ENCODE data around the gene IL17REL.
"Not testable (repeated sequence)": the region's sequence is repeated elsewhere in the genome, so short reads cannot be mapped to it uniquely, and the experiment has no call there.

Gene IL17REL

GRCh38 chr22:49989826-49990225 is 22.7 kb downstream of the IL17REL start:
- not testable (repeated sequence) for DNase-seq (ENCODE audit: low read depth in 2 of 2)

GRCh38 chr22:49986325-49986724 is 26.2 kb downstream of the IL17REL start:
- DNase-seq (ENCODE audit: low read depth in 2 of 2) = no peak

GRCh38 chr22:49983148-49984042 is 29.2 kb downstream of the IL17REL start:
- no peak for DNase-seq (ENCODE audit: low read depth in 2 of 2)

GRCh38 chr22:49981799-49982198 is 30.8 kb downstream of the IL17REL start:
- not testable (repeated sequence) for DNase-seq (ENCODE audit: low read depth in 2 of 2)

GRCh38 chr22:49979587-49980264 is 32.8 kb downstream of the IL17REL start:
- DNase-seq (ENCODE audit: low read depth in 2 of 2) = no peak

- no peak for DNase-seq (ENCODE audit: low read depth in 2 of 2)
Observed at GRCh38 chr22:49977578-49977977, 35.0 kb downstream of the IL17REL start.

GRCh38 chr22:49976439-49977175 is 36.0 kb downstream of the IL17REL start:
- no peak for DNase-seq (ENCODE audit: low read depth in 2 of 2)

- no peak for DNase-seq (ENCODE audit: low read depth in 2 of 2)
Observed at GRCh38 chr22:49975543-49976389, 36.8 kb downstream of the IL17REL start.

GRCh38 chr22:49973018-49973961 is 39.3 kb downstream of the IL17REL start:
- no peak for DNase-seq (ENCODE audit: low read depth in 2 of 2)

GRCh38 chr22:49972163-49973017 is 40.2 kb downstream of the IL17REL start:
- no peak for DNase-seq (ENCODE audit: low read depth in 2 of 2)

- DNase-seq (ENCODE audit: low read depth in 2 of 2) = no peak
Observed at GRCh38 chr22:49971232-49972162, 41.1 kb downstream of the IL17REL start.

GRCh38 chr22:49970528-49971231 is 41.9 kb downstream of the IL17REL start:
- DNase-seq (ENCODE audit: low read depth in 2 of 2) = peak; percentile 83 to 87

GRCh38 chr22:49969751-49970527 is 42.6 kb downstream of the IL17REL start:
- DNase-seq (ENCODE audit: low read depth in 2 of 2) = no peak

- DNase-seq (ENCODE audit: low read depth in 2 of 2) = no peak
Observed at GRCh38 chr22:49968831-49969661, 43.5 kb downstream of the IL17REL start.

- no peak for DNase-seq (ENCODE audit: low read depth in 2 of 2)
Observed at GRCh38 chr22:49968313-49968830, 44.2 kb downstream of the IL17REL start.
